MM.1S (cell line): ENCODE results near the gene TOR4A.

Experiments
- CTCF ChIP-seq: fragments of 300-600 bp; sonication (generic); IDR thresholded peaks from 2 replicates; pipeline ENCODE4 v1.5.1; 2016; ENCODE audit warnings: antibody characterized with exemption, low read length, mixed read lengths
- EZH2 ChIP-seq: fragments of 300-600 bp; sonication (generic); optimal IDR thresholded peaks from 2 replicates; pipeline ENCODE3; 2017; ENCODE audit warnings: low read depth, mild to moderate bottlenecking, antibody characterized with exemption, low read length, mixed read lengths
- EZH2phosphoT487 ChIP-seq: fragments of 300-600 bp; sonication (generic); IDR thresholded peaks from 2 replicates; pipeline ENCODE4 v1.6.1; 2018; ENCODE audit warnings: antibody characterized with exemption, low read length

DNA sequence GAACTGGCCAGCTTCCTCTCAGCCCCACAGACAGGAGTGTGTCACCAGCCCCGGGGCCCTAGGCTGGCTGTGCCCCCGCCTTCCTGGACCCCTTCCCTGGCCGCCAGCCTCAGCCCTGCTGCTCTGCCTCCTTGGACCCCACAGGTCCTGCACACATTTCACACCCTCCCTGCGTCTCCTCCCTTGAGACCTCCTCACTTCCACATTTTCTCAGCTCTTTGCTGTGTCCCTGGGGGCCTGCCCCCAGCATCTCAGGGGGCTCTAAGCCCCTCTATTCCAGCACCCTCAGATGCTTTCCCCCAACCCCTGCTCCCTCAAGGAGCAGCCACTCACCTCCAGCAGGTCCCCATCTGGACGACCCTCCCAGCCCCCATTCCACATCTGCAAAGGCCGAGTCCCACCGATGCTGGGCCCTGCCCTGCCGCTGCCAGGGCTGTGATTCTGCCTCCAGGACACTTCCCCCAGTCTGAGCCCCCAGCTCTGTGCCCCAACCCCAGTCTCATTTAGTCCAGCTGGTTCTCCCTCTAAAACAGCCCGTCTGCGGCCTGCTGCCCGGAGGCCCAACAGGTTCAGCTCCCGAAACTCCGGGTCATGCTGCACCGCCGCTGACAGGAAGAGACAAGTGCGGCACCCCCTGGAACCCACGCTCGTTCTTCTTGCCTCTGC lies 42.6 kb upstream of the TOR4A start:
- no peak for TF ChIP-seq CTCF
- TF ChIP-seq EZH2phosphoT487 = no peak
- no peak for TF ChIP-seq EZH2
